Measurements from ENCODE around the gene NDFIP1. TPM values are rescaled to one million over a fixed set of nuclear protein-coding genes. Genes with fewer than 3 reads are reported as not detected.

The NDFIP1 gene
- total RNA-seq, 1 experiment from 2014 or later = 41.3 TPM

DNA sequence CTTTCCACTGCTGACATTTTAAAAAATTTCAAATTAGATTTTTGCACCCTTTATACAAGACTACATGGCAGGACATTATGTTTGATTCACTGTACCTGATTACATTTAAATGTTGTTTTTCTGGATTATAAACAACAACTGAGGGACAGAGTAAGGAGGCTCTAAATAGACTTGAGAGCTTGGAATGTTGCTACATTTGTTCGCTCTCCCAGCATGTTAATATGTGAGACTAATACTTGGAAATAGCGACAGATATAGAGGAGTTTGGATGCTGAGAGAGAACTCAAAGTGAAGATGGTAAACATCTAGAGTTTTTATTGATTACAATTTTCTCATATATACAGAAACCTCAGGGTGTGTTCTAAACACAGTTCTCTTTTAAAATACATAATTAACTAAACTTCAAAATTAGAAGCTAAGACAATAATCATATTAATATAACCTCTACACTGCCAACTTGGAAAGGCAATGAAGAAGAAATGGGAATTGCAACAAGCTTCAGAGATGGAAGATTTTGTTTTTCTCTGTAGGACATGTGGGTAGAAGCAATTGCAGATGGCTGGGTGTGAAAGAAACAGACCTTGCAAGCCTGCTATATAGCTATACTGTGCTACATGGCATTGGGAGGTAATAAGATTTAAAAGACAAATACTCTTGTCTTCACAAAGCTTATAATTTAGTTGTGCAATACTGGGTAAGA is 1.4 kb upstream of the NDFIP1 start:
- H3K79me2 ChIP-seq (ENCODE audit: low read length) = peaks cover 32% of the 10 kb centered on the region
- no peak overlapping the region for H3K4me3 ChIP-seq (ENCODE audit: low read length)
- H3K9me2 ChIP-seq (replicated peaks; ENCODE audit: insufficient read depth, low read length) = no peaks in the 10 kb centered on the region
- no peaks in the 10 kb centered on the region for H3K9me3 ChIP-seq (ENCODE audit: low read length)
- H4K20me1 ChIP-seq (ENCODE audit: insufficient read depth, low read depth, low read length) = no peaks in the 10 kb centered on the region
- no peak overlapping the region for H3K27ac ChIP-seq (ENCODE audit: low read length)
- H3K36me3 ChIP-seq (ENCODE audit: insufficient read depth, low read length) = peaks cover 5% of the 10 kb centered on the region
- H2AFZ ChIP-seq (ENCODE audit: low read length) = no peak overlapping the region
- no peak overlapping the region for H3K4me2 ChIP-seq (ENCODE audit: low read depth, low read length, poor library complexity, severe bottlenecking)
- no peak overlapping the region for H3K9ac ChIP-seq (ENCODE audit: low read length)
- H3K27me3 ChIP-seq (ENCODE audit: low read length) = no peaks in the 10 kb centered on the region
- DNase-seq = peak; percentile 34
- peaks cover 15% of the 10 kb centered on the region for H3K4me1 ChIP-seq (ENCODE audit: low read length)

GRCh38 chr5:142107736-142108431 is 695 bp upstream of the NDFIP1 start:
- DNase-seq = peak; percentile 35
- peaks cover 5% of the 10 kb centered on the region for H3K36me3 ChIP-seq (ENCODE audit: insufficient read depth, low read length)
- peak overlapping the region; percentile 94 for H3K9ac ChIP-seq (ENCODE audit: low read length)
- no peaks in the 10 kb centered on the region for H3K9me3 ChIP-seq (ENCODE audit: low read length)
- H3K79me2 ChIP-seq (ENCODE audit: low read length) = peaks cover 39% of the 10 kb centered on the region
- peak overlapping the region; percentile 96 for H2AFZ ChIP-seq (ENCODE audit: low read length)
- no peaks in the 10 kb centered on the region for H3K9me2 ChIP-seq (replicated peaks; ENCODE audit: insufficient read depth, low read length)
- H3K27me3 ChIP-seq (ENCODE audit: low read length) = no peaks in the 10 kb centered on the region
- H3K27ac ChIP-seq (ENCODE audit: low read length) = no peak overlapping the region
- peak overlapping the region; percentile 85; the same call in 1 of the 2 replicates for H3K4me3 ChIP-seq (ENCODE audit: low read length)
- H4K20me1 ChIP-seq (ENCODE audit: insufficient read depth, low read depth, low read length) = no peaks in the 10 kb centered on the region
- peaks cover 15% of the 10 kb centered on the region for H3K4me1 ChIP-seq (ENCODE audit: low read length)
- peak overlapping the region; percentile 95 for H3K4me2 ChIP-seq (ENCODE audit: low read depth, low read length, poor library complexity, severe bottlenecking)

GRCh38 chr5:142109331-142110045 is 909 bp downstream of the NDFIP1 start:
- H3K9me3 ChIP-seq (ENCODE audit: low read length) = no peaks in the 10 kb centered on the region
- H3K36me3 ChIP-seq (ENCODE audit: insufficient read depth, low read length) = peaks cover 5% of the 10 kb centered on the region
- peaks cover 15% of the 10 kb centered on the region for H3K4me1 ChIP-seq (ENCODE audit: low read length)
- peak; percentile 65 for DNase-seq
- H3K4me2 ChIP-seq (ENCODE audit: low read depth, low read length, poor library complexity, severe bottlenecking) = peak overlapping the region; percentile 95
- H3K27me3 ChIP-seq (ENCODE audit: low read length) = no peaks in the 10 kb centered on the region
- peak overlapping the region; percentile 85 for H3K4me3 ChIP-seq (ENCODE audit: low read length)
- H2AFZ ChIP-seq (ENCODE audit: low read length) = peak overlapping the region; percentile 20; the same call in 1 of the 2 replicates
- no peaks in the 10 kb centered on the region for H4K20me1 ChIP-seq (ENCODE audit: insufficient read depth, low read depth, low read length)
- peak overlapping the region; percentile 40 for H3K27ac ChIP-seq (ENCODE audit: low read length)
- H3K9me2 ChIP-seq (replicated peaks; ENCODE audit: insufficient read depth, low read length) = no peaks in the 10 kb centered on the region
- H3K79me2 ChIP-seq (ENCODE audit: low read length) = peaks cover 55% of the 10 kb centered on the region
- H3K9ac ChIP-seq (ENCODE audit: low read length) = peak overlapping the region; percentile 94

DNA sequence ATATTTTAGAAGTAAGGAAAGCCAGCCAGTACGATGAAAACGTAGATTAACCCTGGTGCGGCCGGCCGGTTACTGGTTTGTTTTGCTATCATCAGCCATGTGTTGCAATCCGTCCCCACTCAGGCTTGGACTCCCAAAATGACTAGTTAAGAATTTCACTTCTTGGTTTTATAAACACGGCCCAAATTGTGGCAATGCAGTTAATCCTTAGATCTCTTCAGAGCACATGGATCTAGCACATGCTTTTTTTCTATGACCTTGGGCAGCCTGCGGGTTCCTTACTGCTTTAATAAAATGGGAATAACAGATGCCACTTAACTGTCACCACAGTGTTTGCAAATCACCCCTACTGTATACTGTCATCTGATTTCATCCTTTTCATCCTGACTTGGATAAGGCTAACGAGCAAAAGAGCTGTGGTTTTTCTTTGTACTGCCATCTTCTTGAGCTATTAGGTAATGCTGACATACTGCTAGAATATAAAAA is 1.5 kb downstream of the NDFIP1 start:
- H3K27me3 ChIP-seq (ENCODE audit: low read length) = no peaks in the 10 kb centered on the region
- H3K9me3 ChIP-seq (ENCODE audit: low read length) = no peaks in the 10 kb centered on the region
- peak overlapping the region; percentile 94 for H3K9ac ChIP-seq (ENCODE audit: low read length)
- H3K4me1 ChIP-seq (ENCODE audit: low read length) = peaks cover 15% of the 10 kb centered on the region
- no peaks in the 10 kb centered on the region for H4K20me1 ChIP-seq (ENCODE audit: insufficient read depth, low read depth, low read length)
- no peak overlapping the region; the same call in 1 of the 2 replicates for H3K27ac ChIP-seq (ENCODE audit: low read length)
- peak overlapping the region; percentile 95 for H3K4me2 ChIP-seq (ENCODE audit: low read depth, low read length, poor library complexity, severe bottlenecking)
- DNase-seq = peak; percentile 57
- H3K79me2 ChIP-seq (ENCODE audit: low read length) = peaks cover 61% of the 10 kb centered on the region
- peak overlapping the region; percentile 85 for H3K4me3 ChIP-seq (ENCODE audit: low read length)
- H3K36me3 ChIP-seq (ENCODE audit: insufficient read depth, low read length) = peaks cover 5% of the 10 kb centered on the region
- H2AFZ ChIP-seq (ENCODE audit: low read length) = no peak overlapping the region
- H3K9me2 ChIP-seq (replicated peaks; ENCODE audit: insufficient read depth, low read length) = no peaks in the 10 kb centered on the region

DNA sequence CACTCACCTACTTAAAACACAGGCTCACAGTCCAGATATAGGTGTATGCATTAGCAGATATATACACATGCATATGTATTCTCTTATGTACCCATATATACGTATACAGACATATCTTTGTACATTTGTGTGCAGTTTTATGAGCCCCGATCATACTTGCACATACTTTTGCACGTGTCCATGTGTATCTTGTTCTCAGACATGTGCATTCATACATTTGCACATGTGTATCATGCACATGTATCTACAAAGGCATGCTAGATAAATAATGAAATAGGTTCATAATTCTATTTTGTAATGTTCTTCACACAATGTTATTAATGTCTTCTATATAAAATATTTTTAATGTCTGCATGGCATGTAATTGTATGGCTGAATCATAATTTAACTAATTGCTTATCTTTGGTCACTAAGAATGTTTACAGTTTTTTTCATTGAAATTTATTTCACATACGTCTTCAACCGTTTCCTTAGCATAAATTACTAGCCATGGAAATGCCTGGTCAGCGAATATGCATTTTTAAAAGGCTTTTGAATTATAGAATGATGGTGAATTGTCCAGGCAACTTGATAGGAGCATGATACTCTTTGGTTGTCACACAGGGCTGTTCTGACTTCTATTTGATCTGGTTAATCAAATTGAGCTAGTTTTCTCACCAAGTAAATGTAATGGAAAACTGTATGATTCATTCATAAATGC is 2.6 kb downstream of the NDFIP1 start:
- Histone ChIP-seq H3K4me3 (ENCODE audit: low read length) (peak overlapping the region; percentile 85; the same call in 1 of the 2 replicates), H3K4me1 (ENCODE audit: low read length) (peaks cover 21% of the 10 kb centered on the region), H2AFZ (ENCODE audit: low read length) (no peak overlapping the region), H3K4me2 (ENCODE audit: low read depth, low read length, poor library complexity, severe bottlenecking) (peak overlapping the region; percentile 95), H4K20me1 (ENCODE audit: insufficient read depth, low read depth, low read length) (no peaks in the 10 kb centered on the region), H3K9ac (ENCODE audit: low read length) (peak overlapping the region; percentile 94; the same call in 1 of the 2 replicates), H3K27me3 (ENCODE audit: low read length) (no peaks in the 10 kb centered on the region), H3K36me3 (ENCODE audit: insufficient read depth, low read length) (peaks cover 5% of the 10 kb centered on the region), H3K27ac (ENCODE audit: low read length) (no peak overlapping the region), H3K79me2 (ENCODE audit: low read length) (peaks cover 71% of the 10 kb centered on the region), H3K9me2 (replicated peaks; ENCODE audit: insufficient read depth, low read length) (no peaks in the 10 kb centered on the region), H3K9me3 (ENCODE audit: low read length) (no peaks in the 10 kb centered on the region)
- DNase-seq = peak; percentile 30

GRCh38 chr5:142114687-142115086 is 6.1 kb downstream of the NDFIP1 start:
- DNase-seq = no peak
- Histone ChIP-seq H2AFZ (ENCODE audit: low read length) (no peak overlapping the region), H3K9me3 (ENCODE audit: low read length) (no peaks in the 10 kb centered on the region), H3K79me2 (ENCODE audit: low read length) (peaks cover 100% of the 10 kb centered on the region), H3K4me2 (ENCODE audit: low read depth, low read length, poor library complexity, severe bottlenecking) (no peak overlapping the region), H3K36me3 (ENCODE audit: insufficient read depth, low read length) (peaks cover 5% of the 10 kb centered on the region), H3K9me2 (replicated peaks; ENCODE audit: insufficient read depth, low read length) (no peaks in the 10 kb centered on the region), H3K9ac (ENCODE audit: low read length) (no peak overlapping the region), H3K4me3 (ENCODE audit: low read length) (no peak overlapping the region), H4K20me1 (ENCODE audit: insufficient read depth, low read depth, low read length) (no peaks in the 10 kb centered on the region), H3K27me3 (ENCODE audit: low read length) (no peaks in the 10 kb centered on the region), H3K4me1 (ENCODE audit: low read length) (peaks cover 39% of the 10 kb centered on the region), H3K27ac (ENCODE audit: low read length) (no peak overlapping the region)

DNA sequence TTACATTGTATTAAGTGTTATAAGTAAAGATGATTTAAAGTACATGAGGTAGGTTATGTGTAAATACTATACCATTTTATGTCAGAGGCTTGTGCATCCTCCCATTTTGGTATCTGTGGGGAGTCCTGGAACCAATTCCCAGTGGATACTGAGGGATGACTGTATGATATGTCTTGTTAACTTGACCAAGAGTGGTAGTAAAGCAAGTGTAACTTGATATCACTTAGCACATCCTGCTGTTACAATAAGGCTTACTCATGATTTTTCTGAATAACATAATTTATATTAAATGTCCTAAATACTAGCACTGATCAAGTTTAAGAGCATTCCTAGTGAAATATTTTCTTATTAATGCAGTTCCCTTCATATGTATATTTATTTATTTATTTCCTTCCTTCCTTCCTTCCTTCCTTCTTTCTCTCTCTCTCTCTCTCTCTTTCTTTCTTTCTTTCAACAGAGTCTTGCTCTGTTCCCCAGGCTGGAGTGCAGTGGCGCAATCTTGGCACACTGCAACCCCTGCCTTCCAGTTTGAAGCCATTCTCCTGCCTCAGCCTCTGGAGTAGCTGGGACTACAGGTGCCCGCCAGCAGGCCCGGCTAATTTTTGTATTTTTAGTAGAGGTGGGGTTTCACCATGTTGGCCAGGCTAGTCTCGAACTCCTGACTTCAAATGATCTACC is 7.5 kb downstream of the NDFIP1 start:
- peaks cover 32% of the 10 kb centered on the region for H3K4me1 ChIP-seq (ENCODE audit: low read length)
- no peak overlapping the region for H2AFZ ChIP-seq (ENCODE audit: low read length)
- H3K9me3 ChIP-seq (ENCODE audit: low read length) = no peaks in the 10 kb centered on the region
- H3K79me2 ChIP-seq (ENCODE audit: low read length) = peaks cover 100% of the 10 kb centered on the region
- H3K9ac ChIP-seq (ENCODE audit: low read length) = no peak overlapping the region
- H3K9me2 ChIP-seq (replicated peaks; ENCODE audit: insufficient read depth, low read length) = no peaks in the 10 kb centered on the region
- no peak overlapping the region for H3K27ac ChIP-seq (ENCODE audit: low read length)
- DNase-seq = no peak
- H3K4me2 ChIP-seq (ENCODE audit: low read depth, low read length, poor library complexity, severe bottlenecking) = no peak overlapping the region
- peaks cover 14% of the 10 kb centered on the region for H3K36me3 ChIP-seq (ENCODE audit: insufficient read depth, low read length)
- no peaks in the 10 kb centered on the region for H4K20me1 ChIP-seq (ENCODE audit: insufficient read depth, low read depth, low read length)
- H3K4me3 ChIP-seq (ENCODE audit: low read length) = no peak overlapping the region
- H3K27me3 ChIP-seq (ENCODE audit: low read length) = no peaks in the 10 kb centered on the region
